LNCAP (cell line): ENCODE results near the gene F2RL3.

Source experiments
- TF ChIP-seq, protein P1 (sequence below): fragments of 450-650 bp; IDR thresholded peaks from 2 replicates; pipeline ENCODE4 v1.5.1; 2017; ENCODE audit warnings: mild to moderate bottlenecking

Gene F2RL3

GRCh38 chr19:16888629-16889365, at the start of gene F2RL3:
TSS of gene F2RL3 (plus strand) at chr19:16888999. CDS start at chr19:16889190, 191 bp downstream.
- TF ChIP-seq, protein P1, sequence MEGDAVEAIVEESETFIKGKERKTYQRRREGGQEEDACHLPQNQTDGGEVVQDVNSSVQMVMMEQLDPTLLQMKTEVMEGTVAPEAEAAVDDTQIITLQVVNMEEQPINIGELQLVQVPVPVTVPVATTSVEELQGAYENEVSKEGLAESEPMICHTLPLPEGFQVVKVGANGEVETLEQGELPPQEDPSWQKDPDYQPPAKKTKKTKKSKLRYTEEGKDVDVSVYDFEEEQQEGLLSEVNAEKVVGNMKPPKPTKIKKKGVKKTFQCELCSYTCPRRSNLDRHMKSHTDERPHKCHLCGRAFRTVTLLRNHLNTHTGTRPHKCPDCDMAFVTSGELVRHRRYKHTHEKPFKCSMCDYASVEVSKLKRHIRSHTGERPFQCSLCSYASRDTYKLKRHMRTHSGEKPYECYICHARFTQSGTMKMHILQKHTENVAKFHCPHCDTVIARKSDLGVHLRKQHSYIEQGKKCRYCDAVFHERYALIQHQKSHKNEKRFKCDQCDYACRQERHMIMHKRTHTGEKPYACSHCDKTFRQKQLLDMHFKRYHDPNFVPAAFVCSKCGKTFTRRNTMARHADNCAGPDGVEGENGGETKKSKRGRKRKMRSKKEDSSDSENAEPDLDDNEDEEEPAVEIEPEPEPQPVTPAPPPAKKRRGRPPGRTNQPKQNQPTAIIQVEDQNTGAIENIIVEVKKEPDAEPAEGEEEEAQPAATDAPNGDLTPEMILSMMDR: no peak

GRCh38 chr19:16841391-16841926, 47.3 kb upstream of the F2RL3 start:
- TF ChIP-seq, protein P1: no peak

DNA sequence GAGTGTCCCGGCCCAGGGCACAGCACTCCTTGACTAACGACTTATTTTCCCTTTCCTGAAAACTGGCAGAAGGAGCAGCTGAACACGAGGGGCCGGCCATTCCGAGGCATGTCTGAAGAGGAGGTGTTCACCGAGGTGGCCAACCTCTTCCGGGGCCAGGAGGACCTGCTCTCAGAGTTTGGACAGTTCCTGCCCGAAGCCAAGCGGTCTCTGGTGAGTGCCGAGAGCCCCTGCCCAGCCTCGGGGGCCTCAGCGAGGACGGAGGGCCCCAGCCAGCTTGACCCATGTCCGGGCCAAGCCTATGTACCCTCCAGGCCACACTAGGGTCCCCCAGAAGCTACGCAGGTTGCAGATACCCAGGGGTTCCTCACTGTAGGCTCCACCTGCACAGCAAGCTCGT, 41.9 kb upstream of the F2RL3 start:
- TF ChIP-seq, protein P1: no peak

DNA sequence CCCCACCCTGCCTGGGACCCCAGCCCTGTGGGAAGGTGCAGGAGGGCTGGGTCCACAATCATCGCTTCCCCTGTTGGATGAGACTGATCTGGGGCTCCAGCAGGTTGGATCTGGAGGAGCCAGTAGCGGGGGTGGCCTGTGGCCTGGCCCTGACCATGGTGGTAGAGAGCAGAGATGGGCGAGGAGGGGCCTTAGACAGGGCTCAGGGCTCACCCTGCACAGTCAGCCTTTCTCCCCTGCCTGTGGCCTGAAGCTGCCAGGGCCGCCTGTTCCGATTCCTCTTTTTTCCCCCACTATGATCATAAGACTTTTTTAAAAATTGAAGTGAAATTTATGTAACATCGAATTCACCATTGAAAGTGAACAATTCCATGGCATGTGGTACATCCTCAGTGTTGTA, 41.4 kb upstream of the F2RL3 start:
- TF ChIP-seq, protein P1: no peak

- TF ChIP-seq, protein P1: no peak
Measured at GRCh38 chr19:16849168-16849567, 39.6 kb upstream of the F2RL3 start.

DNA sequence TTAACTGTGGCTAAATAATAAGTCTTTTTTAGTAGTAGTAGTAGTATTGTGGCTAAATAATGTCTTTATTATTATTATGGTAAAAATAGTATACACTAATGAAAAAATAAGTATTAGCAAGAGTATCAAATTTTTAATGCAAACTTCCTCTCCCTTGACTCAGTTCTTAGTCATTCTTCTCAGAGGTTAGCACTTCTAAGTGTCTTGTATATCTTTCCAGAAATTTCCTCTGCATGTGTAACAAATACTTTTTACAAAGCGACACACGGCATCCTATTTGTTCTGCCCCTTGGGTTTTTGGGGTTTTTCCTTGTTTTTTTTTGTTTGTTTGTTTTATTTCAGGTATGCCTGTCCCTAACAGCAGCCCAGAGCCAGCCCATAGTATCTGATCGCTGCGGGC, 38.7 kb upstream of the F2RL3 start:
- TF ChIP-seq, protein P1: no peak

DNA sequence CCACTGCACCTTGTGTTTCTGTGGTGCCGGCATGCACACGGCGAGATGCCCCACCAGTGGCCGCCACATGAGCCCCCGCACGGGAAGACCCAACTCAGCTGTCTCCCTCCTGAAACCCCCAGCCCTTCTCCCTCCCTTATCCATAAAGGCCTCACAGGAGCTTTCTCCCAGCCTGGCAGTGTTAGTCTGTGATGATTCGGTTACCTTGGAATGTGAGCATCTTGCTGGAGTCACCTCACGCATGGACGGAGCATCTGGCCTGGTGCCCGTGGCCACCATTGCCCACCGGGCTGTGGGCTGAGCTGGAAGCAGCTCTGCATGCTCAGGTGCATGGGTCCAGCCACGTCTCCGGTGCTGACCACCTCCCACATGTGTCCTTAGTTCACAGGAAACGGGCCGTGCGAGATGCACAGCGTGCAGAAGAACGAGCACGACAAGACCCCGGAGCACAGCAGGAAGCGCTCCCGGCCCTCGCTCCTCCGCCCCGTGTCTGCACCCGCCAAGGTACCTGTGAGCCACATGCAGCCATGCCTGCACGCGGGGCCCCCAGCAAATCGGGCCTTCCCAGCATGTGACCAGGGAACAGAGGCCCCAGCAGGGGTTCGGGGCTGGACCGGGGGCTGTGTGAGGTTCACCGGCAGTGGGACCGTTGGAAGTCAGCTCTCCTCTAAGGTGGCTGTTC, 37.6 kb upstream of the F2RL3 start:
- TF ChIP-seq, protein P1: no peak
